B cell (primary cell): Measurements from ENCODE around the gene CD226. TPM values are rescaled to one million over a fixed set of nuclear protein-coding genes. Genes with fewer than 3 reads are reported as not detected.

Experiments used
- ATAC-seq: fragments of 200-7000 bp; cut with Tn5 transposase; one replicate; pipeline ENCODE4 v1.10.0; 2021; ENCODE audit warnings: low read depth, mild to moderate bottlenecking, moderate number of reproducible peaks, moderate library complexity
- CTCF ChIA-PET: fragments of 350-600 bp; sonication (Branson Sonifier 250); formaldehyde crosslinking; loops from one replicate; lab custom pipeline; 2021; ENCODE audit warnings: antibody characterized with exemption, inconsistent platforms; lab: Charles Lee
- POLR2A ChIA-PET: fragments of 350-600 bp; sonication (Branson Sonifier 250); formaldehyde crosslinking; loops from one replicate; lab custom pipeline; 2021; ENCODE audit warnings: antibody characterized with exemption; lab: Charles Lee
- DNase-seq: peaks from one replicate; pipeline ENCODE4 v3.0.0; 2013
- H2AFZ ChIP-seq: 2 replicates; pipeline ENCODE4 v1.6.1; 2012; ENCODE audit warnings: mild to moderate bottlenecking, low read depth, low read length; ENCODE audit not compliant: insufficient read depth, poor library complexity, severe bottlenecking
- H3K27ac ChIP-seq, 2 donors: 1 replicate in 1 of 2; 2 replicates in 1 of 2; pipeline ENCODE4 v1.5.1; 2012 to 2013; ENCODE audit warnings: low read length in 2 of 2, mild to moderate bottlenecking in 2 of 2, moderate library complexity in 1 of 2
- H3K27me3 ChIP-seq, 4 experiments: fragments of 200-600 bp in 1 of 4; sonication (generic) in 1 of 4; replicated peaks in 1 of 4; 1 replicate in 2 of 4; 2 replicates in 2 of 4; pipeline versions ENCODE4 v1.6.1 to v1.7.0; 2013 to 2016; ENCODE audit warnings: low read length in 3 of 4, mild to moderate bottlenecking in 2 of 4, mixed read lengths in 1 of 4, moderate library complexity in 1 of 4; ENCODE audit not compliant: insufficient read depth in 4 of 4, control insufficient read depth in 3 of 4; ENCODE audit errors: control extremely low read depth in 1 of 4
- H3K36me3 ChIP-seq, 2 experiments: replicated peaks in 1 of 2; 1 replicate in 1 of 2; 2 replicates in 1 of 2; pipeline versions ENCODE4 v1.6.1 to v1.7.1; 2013; ENCODE audit warnings: low read length in 1 of 2; ENCODE audit not compliant: insufficient read depth in 2 of 2, control insufficient read depth in 1 of 2; ENCODE audit errors: control extremely low read depth in 1 of 2, extremely low read depth in 1 of 2
- H3K4me1 ChIP-seq, 2 donors: fragments of 200-600 bp in 1 of 2; sonication (generic) in 1 of 2; 1 replicate in 1 of 2; 2 replicates in 1 of 2; pipeline versions ENCODE4 v1.5.1 to v1.6.1; 2013 to 2017; ENCODE audit warnings: low read length in 2 of 2; ENCODE audit not compliant: control insufficient read depth in 2 of 2, insufficient read depth in 2 of 2
- H3K4me2 ChIP-seq: replicated peaks from 2 replicates; pipeline ENCODE3; 2012; ENCODE audit warnings: mild to moderate bottlenecking, low read depth, low read length; ENCODE audit not compliant: poor library complexity, severe bottlenecking
- H3K4me3 ChIP-seq, 5 experiments: fragments of 200-600 bp in 1 of 5; sonication (generic) in 1 of 5; 1 replicate in 3 of 5; 2 replicates in 2 of 5; pipeline versions ENCODE4 v1.5.1 to v1.7.0; 2011 to 2016; ENCODE audit warnings: low read length in 4 of 5, mild to moderate bottlenecking in 4 of 5, low read depth in 2 of 5, control low read depth in 1 of 5, moderate library complexity in 1 of 5; ENCODE audit not compliant: insufficient read depth in 1 of 5; ENCODE audit errors: control extremely low read depth in 1 of 5, extremely low read depth in 1 of 5
- H3K79me2 ChIP-seq: fragments of 200-600 bp; sonication (generic); one replicate; pipeline ENCODE4 v1.6.0; 2016; ENCODE audit warnings: low read length; ENCODE audit not compliant: control insufficient read depth, insufficient read depth
- H3K9ac ChIP-seq: fragments of 200-600 bp; sonication (generic); 2 replicates; pipeline ENCODE4 v1.6.1; 2017; ENCODE audit warnings: mild to moderate bottlenecking, low read length, moderate library complexity
- H3K9me3 ChIP-seq, 3 donors: one replicate each; pipeline versions ENCODE4 v1.6.1 to v1.7.1; 2013; ENCODE audit warnings: low read length in 2 of 3; ENCODE audit not compliant: control insufficient read depth in 2 of 3, insufficient read depth in 1 of 3; ENCODE audit errors: control extremely low read depth in 1 of 3
- H4K20me1 ChIP-seq: 2 replicates; pipeline ENCODE4 v1.6.0; 2012; ENCODE audit warnings: mild to moderate bottlenecking, low read length; ENCODE audit not compliant: insufficient read depth, control insufficient read depth, poor library complexity, severe bottlenecking
- H3K27ac Mint-ChIP-seq: one replicate; pipeline ENCODE4 v1.8.0; 2021; ENCODE audit warnings: mixed read lengths
- H3K27me3 Mint-ChIP-seq: one replicate; pipeline ENCODE4 v1.8.0; 2021; ENCODE audit warnings: mixed read lengths
- H3K4me1 Mint-ChIP-seq: one replicate; pipeline ENCODE4 v1.8.0; 2021; ENCODE audit warnings: mixed read lengths
- H3K4me3 Mint-ChIP-seq: one replicate; pipeline ENCODE4 v1.8.0; 2021; ENCODE audit warnings: mixed read lengths
- H3K9me3 Mint-ChIP-seq: one replicate; pipeline ENCODE4 v1.8.0; 2022; ENCODE audit warnings: mixed read lengths; ENCODE audit not compliant: insufficient read depth
- EZH2 ChIP-seq: IDR thresholded peaks from 2 replicates; pipeline ENCODE4 v1.6.1; 2012; ENCODE audit warnings: borderline replicate concordance, low read depth, mild to moderate bottlenecking, moderate library complexity, low read length; ENCODE audit not compliant: insufficient read depth, poor library complexity, severe bottlenecking
- WGBS: methylation state at CpG from one replicate; pipeline ENCODE4 v1.1.5; 2013; ENCODE audit warnings: missing lambda C conversion rate; ENCODE audit not compliant: insufficient coverage; 5-methylcytosine and 5-hydroxymethylcytosine counted together
- intact Hi-C: fragments of 100-400 bp; cut with micrococcal nuclease; formaldehyde crosslinking; loops from one replicate; pipeline ENCODE4 v1.10.0; 2022
- polyA plus RNA-seq: library from polyadenylated mRNA; depleted of rRNA; stranded (reverse); fragments of >200 nt; gene quantifications from 2 replicates; pipeline ENCODE4 v1.2.3, GENCODE V29; 2012
- total RNA-seq, 2 donors: library from RNA; stranded (reverse); fragments of 120-200 nt in 1 of 2; gene quantifications; 1 replicate in 1 of 2; 2 replicates in 1 of 2; pipeline versions ENCODE4 v1.2.3 to v1.2.4, GENCODE V29; 2013 to 2022
- TF ChIP-seq, protein P1 (sequence below): fragments of 200-600 bp; IDR thresholded peaks from one replicate; pipeline ENCODE4 v1.8.0; 2022; ENCODE audit warnings: antibody characterized with exemption, mild to moderate bottlenecking

CD226 gene
- total and polyA plus RNA-seq, 2 donors (not counting 1 experiment from before 2014, with no cell fraction given): 0.78 to 2.6 TPM

- Histone ChIP-seq H3K4me3 (no peak overlapping the region), H3K36me3 (no peaks in the 10 kb centered on the region), H3K9me3 (no peaks in the 10 kb centered on the region), H3K9ac (no peak overlapping the region), H3K27ac (no peak overlapping the region), H3K4me1 (peaks cover 7 to 8% of the 10 kb centered on the region in 2 donors), H2AFZ (no peak overlapping the region), H3K4me2 (no peak overlapping the region), H3K27me3 (no peaks in the 10 kb centered on the region), H4K20me1 (no peaks in the 10 kb centered on the region), H3K79me2 (no peaks in the 10 kb centered on the region)
- intact Hi-C loops: no loop called here
- POLR2A ChIA-PET: no interaction called here
- TF ChIP-seq, protein P1, sequence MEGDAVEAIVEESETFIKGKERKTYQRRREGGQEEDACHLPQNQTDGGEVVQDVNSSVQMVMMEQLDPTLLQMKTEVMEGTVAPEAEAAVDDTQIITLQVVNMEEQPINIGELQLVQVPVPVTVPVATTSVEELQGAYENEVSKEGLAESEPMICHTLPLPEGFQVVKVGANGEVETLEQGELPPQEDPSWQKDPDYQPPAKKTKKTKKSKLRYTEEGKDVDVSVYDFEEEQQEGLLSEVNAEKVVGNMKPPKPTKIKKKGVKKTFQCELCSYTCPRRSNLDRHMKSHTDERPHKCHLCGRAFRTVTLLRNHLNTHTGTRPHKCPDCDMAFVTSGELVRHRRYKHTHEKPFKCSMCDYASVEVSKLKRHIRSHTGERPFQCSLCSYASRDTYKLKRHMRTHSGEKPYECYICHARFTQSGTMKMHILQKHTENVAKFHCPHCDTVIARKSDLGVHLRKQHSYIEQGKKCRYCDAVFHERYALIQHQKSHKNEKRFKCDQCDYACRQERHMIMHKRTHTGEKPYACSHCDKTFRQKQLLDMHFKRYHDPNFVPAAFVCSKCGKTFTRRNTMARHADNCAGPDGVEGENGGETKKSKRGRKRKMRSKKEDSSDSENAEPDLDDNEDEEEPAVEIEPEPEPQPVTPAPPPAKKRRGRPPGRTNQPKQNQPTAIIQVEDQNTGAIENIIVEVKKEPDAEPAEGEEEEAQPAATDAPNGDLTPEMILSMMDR: no peak
- no peak for TF ChIP-seq EZH2
- H3K27ac Mint-ChIP-seq: no peak overlapping the region
- peaks cover 3% of the 10 kb centered on the region for H3K9me3 Mint-ChIP-seq
- H3K4me3 Mint-ChIP-seq: no peak overlapping the region
- H3K4me1 Mint-ChIP-seq: peaks cover 7% of the 10 kb centered on the region
- WGBS: 91% methylated on average over 4 of the region's 4 CpGs
- ATAC-seq: no peak
- CTCF ChIA-PET: no interaction called here
- no peaks in the 10 kb centered on the region for H3K27me3 Mint-ChIP-seq
- DNase-seq: no peak
Measured at GRCh38 chr18:69949538-69949936, 1.9 kb upstream of the CD226 start.

DNA sequence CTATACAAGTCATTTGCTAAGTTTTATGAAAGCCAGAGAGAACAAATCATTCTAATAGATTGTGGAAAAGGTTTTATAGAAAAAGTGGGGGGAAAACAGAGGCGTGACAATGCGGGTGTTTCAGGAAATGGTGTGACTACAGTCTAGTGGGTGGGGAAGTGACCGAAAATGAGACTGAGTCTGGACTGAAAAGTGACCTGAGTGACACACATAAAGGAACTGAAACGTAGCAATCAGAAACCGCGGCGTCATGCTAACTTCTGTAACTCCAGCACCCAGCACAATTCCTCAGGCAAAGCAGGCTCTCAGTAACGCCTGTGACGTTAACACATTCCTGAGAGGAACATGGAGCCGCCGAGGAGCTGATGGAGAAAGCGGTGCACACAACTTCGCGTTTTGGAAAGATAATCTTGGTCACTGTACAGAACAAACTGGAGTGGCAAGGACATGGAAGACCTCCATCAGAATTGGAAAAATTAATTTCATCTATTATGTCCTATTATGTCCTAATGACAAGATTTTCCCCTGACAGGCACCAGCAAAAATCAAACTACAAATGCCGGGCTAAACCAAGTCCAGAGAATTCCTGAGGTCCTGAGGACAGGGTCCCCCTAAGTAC is 1.4 kb upstream of the CD226 start:
- H2AFZ ChIP-seq: no peak overlapping the region
- ATAC-seq (peak; percentile 43), DNase-seq (peak; percentile 35)
- peak overlapping the region; percentile 29 for H3K4me2 ChIP-seq
- Mint-ChIP-seq H3K4me3 (no peak overlapping the region), H3K9me3 (peaks cover 3% of the 10 kb centered on the region), H3K27ac (no peak overlapping the region), H3K4me1 (peaks cover 7% of the 10 kb centered on the region), H3K27me3 (no peaks in the 10 kb centered on the region)
- no peak overlapping the region for H3K4me3 ChIP-seq
- H3K27ac ChIP-seq: no peak overlapping the region
- H3K4me1 ChIP-seq: peaks cover 7 to 8% of the 10 kb centered on the region in 2 donors
- H3K36me3 ChIP-seq: no peaks in the 10 kb centered on the region
- no peaks in the 10 kb centered on the region for H3K27me3 ChIP-seq
- H3K9ac ChIP-seq: no peak overlapping the region
- no peaks in the 10 kb centered on the region for H3K79me2 ChIP-seq
- WGBS: 44% methylated on average over 14 of the region's 15 CpGs
- no peaks in the 10 kb centered on the region for H3K9me3 ChIP-seq
- POLR2A ChIA-PET: no interaction called here
- intact Hi-C loops: no loop called here
- no peaks in the 10 kb centered on the region for H4K20me1 ChIP-seq
- no peak for TF ChIP-seq EZH2
- TF ChIP-seq, protein P1: no peak
- CTCF ChIA-PET: no interaction called here
